ENCODE results near the gene KDM1A. TPM values are rescaled to one million over a fixed set of nuclear protein-coding genes. Genes with fewer than 3 reads are reported as not detected.

Gene KDM1A
- total and polyA plus RNA-seq, 2 of the 13 experiments (the other 11 are each of a cell fraction or from before 2014, with no cell fraction given), result 81.3 to 173 TPM

GRCh38 chr1:22976461-22977243 lies 42.6 kb upstream of the KDM1A start (continued):
- TF ChIP-seq ZNF337 (CRISPR knock-in tag; IDR thresholded peaks at IDR 0.05; ENCODE audit: borderline replicate concordance, low read depth) (no peak), PAX8 (CRISPR knock-in tag; IDR thresholded peaks at IDR 0.05; ENCODE audit: borderline replicate concordance) (no peak), MIXL1 (CRISPR knock-in tag; IDR thresholded peaks at IDR 0.05) (0 out of 2 replicates have a peak, but pooled peaks have one; percentile 7), ZNF207 (IDR thresholded peaks at IDR 0.05; ENCODE audit: borderline replicate concordance) (no peak), NCOR1 (IDR thresholded peaks at IDR 0.05; ENCODE audit: borderline replicate concordance, low read length) (0 out of 2 replicates have a peak, but pooled peaks have one; percentile 21), ZBTB14 (CRISPR knock-in tag; IDR thresholded peaks at IDR 0.05) (no peak), PRDM15 (CRISPR knock-in tag; IDR thresholded peaks at IDR 0.05) (no peak), ARNT2 (CRISPR knock-in tag; IDR thresholded peaks at IDR 0.05; ENCODE audit: low read depth) (no peak), SETDB1 (CRISPR knock-in tag; IDR thresholded peaks at IDR 0.05; ENCODE audit: borderline replicate concordance) (no peak), TOE1 (CRISPR knock-in tag; IDR thresholded peaks at IDR 0.05) (no peak), TFAP4 (IDR thresholded peaks at IDR 0.05; ENCODE audit: borderline replicate concordance, low read depth) (no peak), ARID5B (CRISPR knock-in tag; IDR thresholded peaks at IDR 0.05) (0 out of 2 replicates have a peak, but pooled peaks have one; percentile 9), PLSCR1 (CRISPR knock-in tag; IDR thresholded peaks at IDR 0.05; ENCODE audit: borderline replicate concordance) (no peak), TFE3 (CRISPR knock-in tag; IDR thresholded peaks at IDR 0.05) (no peak)

All from HepG2 (cell line).